Neuron (in vitro differentiated cells): ENCODE results near the gene SLC14A1.

ENCODE experiments used
- H2AFZ ChIP-seq: one replicate; pipeline ENCODE4 v1.6.1; 2013; ENCODE audit warnings: low read depth, mild to moderate bottlenecking, inconsistent platforms, low read length, moderate library complexity
- H3K27me3 ChIP-seq: one replicate; pipeline ENCODE4 v1.6.1; 2013; ENCODE audit warnings: low read length; ENCODE audit not compliant: insufficient read depth
- H3K36me3 ChIP-seq: one replicate; pipeline ENCODE4 v1.6.1; 2013; ENCODE audit warnings: low read length; ENCODE audit not compliant: insufficient read depth
- H3K4me1 ChIP-seq: one replicate; pipeline ENCODE4 v1.6.1; 2013; ENCODE audit warnings: low read length; ENCODE audit not compliant: insufficient read depth
- H3K4me3 ChIP-seq: 2 replicates; pipeline ENCODE4 v1.5.1; 2013; ENCODE audit warnings: mild to moderate bottlenecking, low read length, moderate library complexity
- H3K9me3 ChIP-seq: one replicate; pipeline ENCODE4 v1.6.1; 2013; ENCODE audit warnings: low read length

SLC14A1 gene

DNA sequence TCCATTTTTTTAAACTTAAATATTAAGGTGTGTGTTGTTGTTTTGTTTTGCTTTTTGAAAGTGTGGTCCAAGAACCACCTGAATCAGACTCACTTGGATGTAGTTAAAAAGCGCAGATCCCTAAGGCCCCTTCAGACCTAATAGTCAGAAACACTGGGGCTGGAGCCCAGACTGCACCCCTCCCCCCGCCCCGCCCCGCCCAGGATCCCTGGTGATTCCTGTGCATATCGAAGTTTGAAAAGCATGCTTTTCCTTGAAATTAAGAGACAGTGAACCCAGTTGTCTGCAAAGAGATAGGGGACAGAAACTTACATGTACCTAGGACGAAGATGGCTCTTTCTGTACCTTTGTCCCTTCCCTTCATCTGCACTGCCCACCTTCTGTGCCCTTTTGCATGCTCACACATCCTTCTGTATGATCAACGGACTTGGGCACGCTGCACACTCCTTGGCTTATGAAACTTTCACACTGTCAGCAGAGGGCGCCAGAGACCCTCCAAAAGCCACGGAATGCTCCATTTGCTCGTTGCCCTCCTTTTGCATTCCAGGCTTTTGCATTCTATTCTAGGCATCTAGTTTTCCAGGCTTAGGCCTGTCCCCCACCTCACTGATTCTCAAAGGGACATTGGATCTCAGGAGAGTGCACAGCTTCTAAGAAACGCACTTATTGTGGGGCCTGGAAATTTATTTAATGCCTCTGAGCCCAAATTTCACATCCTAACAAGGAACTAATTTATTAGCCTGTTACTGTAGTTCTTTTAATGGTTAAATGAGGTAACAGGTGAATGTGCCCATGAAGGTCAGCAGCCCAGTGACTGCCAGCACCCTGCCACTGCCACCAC lies 32.8 kb upstream of the SLC14A1 start:
- H3K27me3 ChIP-seq = no peaks in the 10 kb centered on the region
- peaks cover 10% of the 10 kb centered on the region for H3K4me1 ChIP-seq
- no peak overlapping the region for H2AFZ ChIP-seq

DNA sequence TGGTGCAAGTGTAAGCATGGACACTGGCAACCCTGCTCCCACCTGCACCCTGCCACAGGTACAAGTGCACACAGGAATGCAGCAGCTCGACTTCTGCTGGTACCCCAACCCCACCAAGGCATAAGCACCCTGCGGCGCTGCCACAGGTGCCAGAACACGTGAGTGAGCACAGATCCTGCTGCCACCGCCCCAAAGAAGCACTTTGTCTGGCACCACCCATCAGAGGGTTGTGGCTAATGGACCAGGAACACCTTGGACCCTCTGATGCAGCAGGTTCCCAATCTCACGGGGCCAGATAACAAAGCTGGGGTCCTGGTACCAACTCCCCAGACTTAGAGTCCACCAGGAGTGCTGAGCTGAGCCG lies 32.2 kb upstream of the SLC14A1 start:
- Histone ChIP-seq H3K4me3 (no peak overlapping the region), H3K36me3 (no peaks in the 10 kb centered on the region), H3K4me1 (peaks cover 9% of the 10 kb centered on the region), H3K9me3 (no peaks in the 10 kb centered on the region), H3K27me3 (no peaks in the 10 kb centered on the region), H2AFZ (no peak overlapping the region)

More for the DNA sequence above, 32.8 kb upstream of the SLC14A1 start:
- Histone ChIP-seq H3K9me3 (no peaks in the 10 kb centered on the region), H3K4me3 (no peak overlapping the region), H3K36me3 (no peaks in the 10 kb centered on the region)

DNA sequence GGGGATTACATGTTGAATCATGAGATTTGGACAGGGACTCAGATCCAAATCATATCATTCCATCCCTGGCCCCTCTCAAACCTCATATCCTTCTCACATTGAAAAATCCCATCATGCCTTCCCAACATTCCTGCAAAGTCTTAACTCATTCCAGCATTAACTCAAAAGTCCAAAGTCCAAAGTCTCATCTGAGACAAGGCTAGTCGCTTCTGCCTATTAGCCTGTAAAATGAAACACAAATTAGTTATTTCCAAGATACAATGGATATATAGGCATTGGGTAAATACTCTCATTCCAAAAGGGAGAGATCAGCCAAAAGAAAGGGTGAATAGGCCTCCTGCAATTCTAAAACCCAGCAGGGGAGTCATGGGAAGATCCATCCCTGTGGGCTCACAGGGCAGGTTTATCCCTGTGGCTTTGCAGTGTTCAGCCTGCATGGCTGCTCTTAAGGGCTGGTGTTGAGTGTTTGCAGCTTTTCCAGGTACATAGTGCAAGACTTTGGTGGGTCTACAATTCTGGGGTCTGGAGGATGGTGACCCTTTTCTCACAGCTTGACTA lies 21.2 kb upstream of the SLC14A1 start:
- no peak overlapping the region for H2AFZ ChIP-seq
- H3K4me1 ChIP-seq = no peaks in the 10 kb centered on the region
- no peaks in the 10 kb centered on the region for H3K36me3 ChIP-seq
- H3K27me3 ChIP-seq = no peaks in the 10 kb centered on the region
- no peaks in the 10 kb centered on the region for H3K9me3 ChIP-seq
- no peak overlapping the region for H3K4me3 ChIP-seq

DNA sequence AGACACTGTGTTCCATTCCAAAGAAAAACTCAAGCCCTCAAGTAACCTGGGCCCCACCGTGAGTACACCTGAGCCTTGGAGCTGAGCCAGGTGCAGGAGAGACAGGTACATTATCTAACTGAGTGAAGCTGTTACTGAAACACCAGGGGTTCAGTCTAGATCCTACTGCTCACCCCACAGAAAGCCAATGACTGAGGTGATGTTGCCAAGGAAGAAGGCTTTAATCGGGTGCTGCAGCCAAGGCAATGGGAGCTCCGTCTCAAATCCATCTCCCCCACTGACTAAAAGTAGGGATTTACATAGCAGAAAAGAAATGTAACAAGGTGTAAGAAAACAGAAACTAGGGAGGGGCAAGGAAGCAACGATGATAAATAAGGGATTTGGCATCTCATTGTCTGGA lies 15.2 kb upstream of the SLC14A1 start:
- no peaks in the 10 kb centered on the region for H3K27me3 ChIP-seq
- H2AFZ ChIP-seq = no peak overlapping the region
- H3K36me3 ChIP-seq = no peaks in the 10 kb centered on the region
- H3K9me3 ChIP-seq = no peaks in the 10 kb centered on the region
- H3K4me1 ChIP-seq = no peaks in the 10 kb centered on the region
- H3K4me3 ChIP-seq = no peak overlapping the region

DNA sequence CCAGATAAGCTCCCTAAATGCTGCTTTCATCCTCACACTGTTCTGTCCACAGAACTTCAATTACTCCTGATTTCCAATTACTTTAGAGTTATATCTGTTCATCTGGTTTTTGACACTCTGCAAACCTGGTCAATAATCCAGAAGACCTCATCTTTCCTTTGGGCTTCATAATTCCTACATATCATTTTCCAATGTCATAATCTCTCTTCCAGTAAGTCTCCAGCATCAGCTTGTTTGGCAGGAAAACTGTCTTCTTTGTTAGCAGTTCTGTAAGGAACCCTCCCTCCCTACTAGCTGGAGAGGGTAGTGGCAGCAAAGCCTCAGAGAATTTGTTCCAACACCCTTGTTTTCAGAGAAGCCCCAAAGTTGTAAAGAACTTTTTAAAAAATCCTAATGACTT lies 11.9 kb upstream of the SLC14A1 start:
- Histone ChIP-seq H2AFZ (no peak overlapping the region), H3K4me1 (no peaks in the 10 kb centered on the region), H3K36me3 (no peaks in the 10 kb centered on the region), H3K9me3 (no peaks in the 10 kb centered on the region), H3K27me3 (peaks cover 5% of the 10 kb centered on the region), H3K4me3 (no peak overlapping the region)

DNA sequence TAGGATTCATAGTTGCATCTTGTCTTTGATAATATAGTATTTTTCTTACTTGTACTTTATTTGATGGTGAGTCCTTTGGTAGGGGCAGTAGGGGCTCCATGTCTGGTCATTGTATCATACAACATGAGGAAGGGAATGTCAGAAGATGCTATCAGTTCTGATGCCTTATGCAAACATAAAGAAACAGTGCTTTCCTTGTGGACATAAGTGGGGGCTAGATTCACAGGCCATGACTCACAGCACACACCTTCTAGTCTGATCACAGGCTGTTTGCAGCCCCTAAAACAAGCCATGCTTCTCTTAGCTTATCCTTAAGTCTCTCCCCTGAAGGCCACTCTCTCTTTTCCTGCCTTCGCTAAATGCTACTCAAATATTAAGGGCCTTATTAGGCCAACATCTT lies 10.7 kb upstream of the SLC14A1 start:
- Histone ChIP-seq H3K27me3 (peaks cover 5% of the 10 kb centered on the region), H3K9me3 (no peaks in the 10 kb centered on the region), H2AFZ (no peak overlapping the region), H3K4me3 (no peak overlapping the region), H3K36me3 (no peaks in the 10 kb centered on the region), H3K4me1 (no peaks in the 10 kb centered on the region)

DNA sequence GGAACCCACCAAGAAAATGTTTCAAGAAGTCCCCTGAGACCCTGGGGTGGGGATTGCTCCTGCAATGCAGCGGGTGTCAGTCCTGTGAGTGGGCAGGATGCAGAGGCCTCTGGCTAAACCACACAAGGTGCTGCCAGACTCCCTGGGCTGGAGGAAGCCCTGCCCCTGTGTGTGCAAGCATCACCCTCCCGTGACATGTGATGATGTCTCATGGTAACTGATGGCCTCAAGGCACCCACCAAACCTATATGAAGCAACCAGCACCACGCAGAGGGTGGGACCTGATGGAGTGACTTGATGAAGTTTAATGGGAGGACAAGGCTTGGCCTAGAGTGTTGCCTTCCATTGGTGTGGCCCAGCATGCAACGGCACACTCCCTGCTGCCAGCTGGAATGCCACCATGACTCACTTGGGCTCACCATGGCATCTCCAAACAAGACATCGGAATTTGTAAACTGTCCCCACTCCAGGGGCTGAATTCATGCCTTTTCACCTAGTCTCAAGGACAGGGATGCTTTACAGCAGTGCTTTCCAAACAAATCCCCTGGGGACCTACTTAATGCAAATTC lies 8.7 kb upstream of the SLC14A1 start:
- Histone ChIP-seq H3K36me3 (no peaks in the 10 kb centered on the region), H3K4me1 (no peaks in the 10 kb centered on the region), H3K27me3 (peaks cover 5% of the 10 kb centered on the region), H3K4me3 (no peak overlapping the region), H3K9me3 (no peaks in the 10 kb centered on the region), H2AFZ (no peak overlapping the region)

DNA sequence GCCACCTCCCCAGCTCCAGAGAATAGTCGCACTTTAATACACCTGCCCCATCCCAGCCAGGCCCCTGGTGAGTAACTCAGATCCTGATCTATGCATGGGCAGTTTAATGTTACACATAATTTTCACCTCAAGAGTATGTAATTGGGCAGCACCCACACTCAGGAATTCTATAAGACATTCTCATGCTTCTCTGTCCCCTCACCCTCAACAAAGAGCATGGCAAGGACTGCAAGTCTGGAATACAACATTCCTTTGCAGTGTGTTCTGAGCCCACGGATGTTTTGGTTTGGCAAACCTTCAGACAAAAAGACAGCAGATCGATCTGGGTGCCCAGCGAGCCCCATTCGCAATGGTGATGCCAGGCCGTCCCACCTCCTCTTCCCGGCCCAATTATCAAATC lies 4.9 kb upstream of the SLC14A1 start:
- H3K9me3 ChIP-seq = no peaks in the 10 kb centered on the region
- H3K4me3 ChIP-seq = no peak overlapping the region
- H3K4me1 ChIP-seq = no peaks in the 10 kb centered on the region
- peaks cover 5% of the 10 kb centered on the region for H3K27me3 ChIP-seq
- H3K36me3 ChIP-seq = no peaks in the 10 kb centered on the region
- no peak overlapping the region for H2AFZ ChIP-seq

DNA sequence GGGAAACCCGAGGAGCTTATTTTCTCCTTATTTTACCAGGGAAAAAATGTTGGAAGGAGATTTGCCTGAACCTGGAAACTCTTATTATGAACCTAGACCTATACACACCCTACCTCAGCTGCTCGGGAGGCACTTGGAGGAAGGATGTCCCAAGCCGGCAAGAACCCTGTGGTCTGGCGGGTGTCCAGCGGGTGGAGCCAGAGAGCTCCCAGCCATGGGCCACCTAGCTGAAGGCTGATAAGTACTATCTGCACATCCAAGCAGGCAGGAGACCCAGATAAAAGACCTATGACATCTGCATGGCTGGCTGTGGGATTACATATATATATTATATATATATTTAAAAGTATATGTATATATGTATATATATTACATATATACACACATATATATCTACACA lies 1.1 kb upstream of the SLC14A1 start:
- Histone ChIP-seq H3K27me3 (no peaks in the 10 kb centered on the region), H3K9me3 (no peaks in the 10 kb centered on the region), H3K36me3 (no peaks in the 10 kb centered on the region), H3K4me3 (no peak overlapping the region), H3K4me1 (no peaks in the 10 kb centered on the region), H2AFZ (no peak overlapping the region)

DNA sequence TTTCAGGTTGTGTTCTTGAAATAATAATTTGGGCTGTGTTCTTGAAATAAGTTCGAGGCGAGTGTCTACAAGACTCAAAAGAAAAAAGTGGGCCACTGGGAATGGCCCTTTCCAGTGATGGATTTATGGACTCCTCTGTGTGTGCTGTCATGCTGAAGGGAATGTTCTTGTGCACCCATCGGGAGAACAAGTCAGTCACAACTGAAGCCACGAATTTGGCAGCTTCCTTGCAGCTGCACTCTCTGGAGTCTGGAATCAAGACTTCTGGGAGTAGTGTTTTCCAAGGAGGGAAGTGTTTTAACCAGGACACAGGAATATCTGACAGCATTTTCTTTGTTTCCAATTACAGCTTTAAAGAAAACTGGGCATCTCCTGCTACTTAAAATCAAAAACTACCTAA lies 620 bp downstream of the SLC14A1 start:
- Histone ChIP-seq H3K9me3 (no peaks in the 10 kb centered on the region), H3K36me3 (no peaks in the 10 kb centered on the region), H3K27me3 (no peaks in the 10 kb centered on the region), H2AFZ (no peak overlapping the region), H3K4me1 (no peaks in the 10 kb centered on the region), H3K4me3 (no peak overlapping the region)

DNA sequence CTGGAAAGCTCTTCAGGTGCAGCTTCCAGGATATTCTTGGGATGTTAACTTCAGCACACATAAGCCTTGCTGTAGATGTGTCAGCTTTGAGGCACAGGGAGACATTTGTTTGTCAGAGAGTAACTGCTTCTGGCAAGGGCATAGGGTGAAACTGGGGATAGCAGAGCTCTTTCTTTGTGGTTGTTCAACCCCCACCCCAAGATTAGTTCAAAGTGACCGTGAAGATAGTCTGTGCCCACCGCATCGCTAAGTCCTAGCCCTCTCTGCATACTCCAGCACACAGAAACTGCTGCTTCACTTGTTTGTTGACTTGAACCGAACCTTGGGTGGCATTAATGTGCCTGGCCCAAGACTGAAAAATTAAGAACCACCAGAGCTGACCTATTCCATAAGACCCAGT lies 1.4 kb downstream of the SLC14A1 start:
- H3K27me3 ChIP-seq = no peaks in the 10 kb centered on the region
- H2AFZ ChIP-seq = no peak overlapping the region
- no peaks in the 10 kb centered on the region for H3K36me3 ChIP-seq
- no peaks in the 10 kb centered on the region for H3K4me1 ChIP-seq
- no peaks in the 10 kb centered on the region for H3K9me3 ChIP-seq
- H3K4me3 ChIP-seq = no peak overlapping the region

DNA sequence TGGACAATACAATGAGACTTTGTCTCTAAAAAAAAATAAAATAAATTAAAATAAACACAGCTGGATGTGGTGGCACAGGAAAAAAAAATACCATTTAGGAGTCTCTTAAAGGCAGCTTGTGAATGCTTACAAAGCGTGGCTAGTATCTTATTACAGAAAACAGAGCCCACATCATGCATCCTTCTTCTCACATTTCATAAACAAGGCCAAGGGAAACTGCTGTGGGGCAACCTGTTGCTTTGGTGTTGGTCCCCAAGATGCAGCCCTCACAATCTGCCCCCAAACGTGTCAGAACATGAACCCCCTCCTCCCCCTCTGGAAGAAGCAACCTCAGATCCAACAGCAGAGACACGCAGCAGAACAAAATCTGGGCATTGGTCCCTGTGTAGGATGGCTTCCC lies 2.6 kb downstream of the SLC14A1 start:
- H3K4me1 ChIP-seq = no peaks in the 10 kb centered on the region

DNA sequence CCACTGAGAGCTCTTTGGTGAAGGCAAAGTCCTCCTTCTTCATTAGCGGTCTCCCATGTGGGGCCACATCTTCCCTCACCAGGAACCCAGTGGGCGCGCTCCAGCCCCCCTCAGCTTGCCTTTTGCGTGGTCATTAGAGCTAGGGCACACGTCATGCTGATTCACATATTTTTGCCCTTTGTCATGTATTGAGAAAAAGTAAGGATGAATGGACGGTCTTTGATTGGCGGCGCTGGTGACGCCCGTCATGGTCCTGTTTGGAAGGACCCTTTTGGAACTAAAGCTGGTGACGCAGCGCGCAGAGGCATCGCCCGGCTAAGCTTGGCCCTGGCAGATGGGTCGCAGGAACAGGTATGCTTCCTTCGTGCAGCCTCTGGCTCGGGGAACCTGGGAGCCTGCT lies 3.1 kb downstream of the SLC14A1 start:
- H3K9me3 ChIP-seq = no peaks in the 10 kb centered on the region
- H3K27me3 ChIP-seq = no peaks in the 10 kb centered on the region
- H3K36me3 ChIP-seq = no peaks in the 10 kb centered on the region
- no peaks in the 10 kb centered on the region for H3K4me1 ChIP-seq
- no peak overlapping the region for H3K4me3 ChIP-seq
- no peak overlapping the region for H2AFZ ChIP-seq

More for the DNA sequence above, 2.6 kb downstream of the SLC14A1 start:
- Histone ChIP-seq H2AFZ (no peak overlapping the region), H3K9me3 (no peaks in the 10 kb centered on the region), H3K36me3 (no peaks in the 10 kb centered on the region), H3K4me3 (no peak overlapping the region), H3K27me3 (no peaks in the 10 kb centered on the region)
